Measurements from ENCODE around the gene ARID4B.

GRCh38 chr1:235287208-235287882 lies 40.6 kb downstream of the ARID4B start:
- TF ChIP-seq CTCF (conservative IDR thresholded peaks at IDR 0.05 in 1 of 2, IDR thresholded peaks at IDR 0.05 in 1 of 2; ENCODE audit: extremely low read depth in 1 of 2, insufficient read depth in 1 of 2, low read depth in 1 of 2, low read length in 2 of 2) (no peak), EZH2 (IDR thresholded peaks at IDR 0.05; ENCODE audit: borderline replicate concordance, low read length) (no peak)

Measured in mammary epithelial cell (primary cell).